Measurements from ENCODE around the gene LYRM2. TPM values are rescaled to one million over a fixed set of nuclear protein-coding genes. Genes with fewer than 3 reads are reported as not detected.

LYRM2 gene
- total and polyA plus RNA-seq, 9 of the 15 experiments (the other 6 are each of a cell fraction or from before 2014, with no cell fraction given), result 13.9 to 115 (median 42.9) TPM

DNA sequence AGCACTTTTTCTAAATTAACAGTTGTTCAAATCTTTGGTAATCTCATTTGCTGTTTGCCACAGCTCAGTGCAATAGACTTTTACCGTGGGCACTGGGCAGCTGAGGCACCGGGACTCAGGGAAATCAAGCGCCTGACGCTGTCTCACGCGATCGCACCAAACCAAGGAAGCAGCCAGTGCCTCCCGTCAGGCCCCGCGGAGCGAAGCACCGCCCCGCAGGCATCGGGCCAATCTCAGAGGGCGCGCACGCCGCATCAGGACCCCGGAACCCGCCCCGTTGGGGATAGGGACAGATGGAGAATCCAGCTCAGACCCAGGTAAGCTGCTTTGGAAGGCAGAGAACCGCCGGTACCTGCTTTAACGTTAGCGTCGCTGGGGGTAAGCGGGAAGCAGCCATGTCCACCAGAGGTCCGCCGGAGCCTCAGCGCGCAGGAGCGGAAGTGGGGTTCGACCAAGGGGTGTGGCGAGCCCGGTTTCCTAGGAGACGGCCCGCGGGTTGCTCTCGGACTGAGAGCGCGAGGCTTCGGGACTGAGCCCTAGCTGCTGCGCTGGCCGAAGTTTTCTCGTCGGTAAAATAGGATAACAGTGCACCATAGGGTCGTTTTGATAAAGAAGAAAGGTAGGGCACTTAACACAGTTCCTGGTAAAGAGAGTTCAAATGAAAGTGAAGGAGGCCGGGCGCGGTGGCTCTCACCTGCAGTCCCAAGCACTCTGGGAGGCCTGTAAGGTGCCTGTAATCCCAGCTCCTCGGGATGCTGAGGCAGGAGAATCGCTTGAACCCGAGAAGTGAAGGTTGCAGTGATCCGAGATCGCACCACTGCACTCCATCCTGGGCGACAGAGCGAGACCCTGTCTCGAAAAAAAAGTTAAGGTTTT is at the start of gene LYRM2 (continued):
- no peak for TF ChIP-seq MIER1 (IDR thresholded peaks at IDR 0.05; ENCODE audit: low read depth)
- TF ChIP-seq YY1 (IDR thresholded peaks at IDR 0.05; ENCODE audit: borderline replicate concordance in 1 of 3, control insufficient read depth in 1 of 3, extremely low read depth in 1 of 3, insufficient read depth in 3 of 3, insufficient read length in 1 of 3, insufficient replicate concordance in 2 of 3, low read depth in 1 of 3, low read length in 2 of 3), result peak; percentile 22 to 80 (median 67)
- peak in 1 of 2 experiments; percentile 58; a peak in 2 of 4 replicates for TF ChIP-seq RCOR1 (IDR thresholded peaks at IDR 0.05; ENCODE audit: borderline replicate concordance in 1 of 2, low read depth in 2 of 2, low read length in 2 of 2)
- TF ChIP-seq PHB (CRISPR knock-in tag; IDR thresholded peaks at IDR 0.05), result no peak
- no peak for TF ChIP-seq RBM22 (IDR thresholded peaks at IDR 0.05; ENCODE audit: low read depth, low read length, poor library complexity, severe bottlenecking)
- 0 out of 2 replicates have a peak, but pooled peaks have one; percentile 14 for TF ChIP-seq NCOA6 (IDR thresholded peaks at IDR 0.05)
- peak; percentile 69 for TF ChIP-seq MBD2 (IDR thresholded peaks at IDR 0.05; ENCODE audit: borderline replicate concordance, low read depth)
- no peak for TF ChIP-seq XRCC4 (IDR thresholded peaks at IDR 0.05; ENCODE audit: extremely low read depth, insufficient read depth, insufficient read length)
- no peak for TF ChIP-seq SAFB (IDR thresholded peaks at IDR 0.05; ENCODE audit: borderline replicate concordance, low read depth, low read length)
- peak; percentile 49 for TF ChIP-seq NEUROD1 (IDR thresholded peaks at IDR 0.05; ENCODE audit: borderline replicate concordance, low read depth, low read length, partially characterized antibody)
- peak; percentile 51; the same call in 1 of the 2 replicates for TF ChIP-seq CREM (IDR thresholded peaks at IDR 0.05; ENCODE audit: low read depth)
- TF ChIP-seq, protein P1, sequence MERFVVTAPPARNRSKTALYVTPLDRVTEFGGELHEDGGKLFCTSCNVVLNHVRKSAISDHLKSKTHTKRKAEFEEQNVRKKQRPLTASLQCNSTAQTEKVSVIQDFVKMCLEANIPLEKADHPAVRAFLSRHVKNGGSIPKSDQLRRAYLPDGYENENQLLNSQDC (CRISPR knock-in tag; IDR thresholded peaks at IDR 0.05), result no peak
- no peak for TF ChIP-seq NCOA1 (IDR thresholded peaks at IDR 0.05; ENCODE audit: low read depth)
- no peak for TF ChIP-seq CC2D1A (IDR thresholded peaks at IDR 0.05)
- TF ChIP-seq RBBP5 (IDR thresholded peaks at IDR 0.05; ENCODE audit: borderline replicate concordance, insufficient read depth, low read length, poor library complexity, severe bottlenecking), result peak; percentile 98
- TF ChIP-seq FOXM1 (IDR thresholded peaks at IDR 0.05; ENCODE audit: low read depth), result no peak
- no peak for TF ChIP-seq FOXM1 (CRISPR knock-in tag; IDR thresholded peaks at IDR 0.05; ENCODE audit: low read depth)
- TF ChIP-seq, protein P2, sequence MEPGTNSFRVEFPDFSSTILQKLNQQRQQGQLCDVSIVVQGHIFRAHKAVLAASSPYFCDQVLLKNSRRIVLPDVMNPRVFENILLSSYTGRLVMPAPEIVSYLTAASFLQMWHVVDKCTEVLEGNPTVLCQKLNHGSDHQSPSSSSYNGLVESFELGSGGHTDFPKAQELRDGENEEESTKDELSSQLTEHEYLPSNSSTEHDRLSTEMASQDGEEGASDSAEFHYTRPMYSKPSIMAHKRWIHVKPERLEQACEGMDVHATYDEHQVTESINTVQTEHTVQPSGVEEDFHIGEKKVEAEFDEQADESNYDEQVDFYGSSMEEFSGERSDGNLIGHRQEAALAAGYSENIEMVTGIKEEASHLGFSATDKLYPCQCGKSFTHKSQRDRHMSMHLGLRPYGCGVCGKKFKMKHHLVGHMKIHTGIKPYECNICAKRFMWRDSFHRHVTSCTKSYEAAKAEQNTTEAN (CRISPR knock-in tag; IDR thresholded peaks at IDR 0.05), result no peak
- TF ChIP-seq NKRF (IDR thresholded peaks at IDR 0.05; ENCODE audit: borderline replicate concordance), result peak; percentile 68
- TF ChIP-seq ZNF830 (CRISPR knock-in tag; IDR thresholded peaks at IDR 0.05), result no peak
- no peak for TF ChIP-seq ZKSCAN1 (IDR thresholded peaks at IDR 0.05; ENCODE audit: low read depth, low read length)
- TF ChIP-seq SREBF1 (IDR thresholded peaks at IDR 0.05; ENCODE audit: borderline replicate concordance, low read depth, low read length), result 0 out of 2 replicates have a peak, but pooled peaks have one; percentile 23
- no peak for TF ChIP-seq ZNF57 (CRISPR knock-in tag; IDR thresholded peaks at IDR 0.05)
- TF ChIP-seq POLR2AphosphoS2 (IDR thresholded peaks at IDR 0.05; ENCODE audit: low read length), result peak; percentile 84; the same call in 1 of the 2 replicates
- TF ChIP-seq PHF8 (IDR thresholded peaks at IDR 0.05; ENCODE audit: borderline replicate concordance, low read length), result peak; percentile 99

Measured in K562 (cell line).